Subcutaneous adipose tissue (tissue), 4 donors: ENCODE results near the gene PTPRN2. TPM values are rescaled to one million over a fixed set of nuclear protein-coding genes. Genes with fewer than 3 reads are reported as not detected.

Source experiments
- CTCF ChIP-seq: fragments of 450-650 bp; IDR thresholded peaks from one replicate; pipeline ENCODE4 v1.5.1; 2016; ENCODE audit warnings: low read depth, mild to moderate bottlenecking, control low read depth, antibody characterized with exemption, moderate library complexity
- total RNA-seq, 4 donors: library from RNA; depleted of rRNA; stranded (reverse); fragments of >200 nt; gene quantifications; one replicate each; pipeline ENCODE4 v1.1.0, GENCODE V29; 2016

Gene PTPRN2
- total RNA-seq, 4 donors from 2014 or later: 2.0 to 4.6 (median 3.7) TPM

DNA sequence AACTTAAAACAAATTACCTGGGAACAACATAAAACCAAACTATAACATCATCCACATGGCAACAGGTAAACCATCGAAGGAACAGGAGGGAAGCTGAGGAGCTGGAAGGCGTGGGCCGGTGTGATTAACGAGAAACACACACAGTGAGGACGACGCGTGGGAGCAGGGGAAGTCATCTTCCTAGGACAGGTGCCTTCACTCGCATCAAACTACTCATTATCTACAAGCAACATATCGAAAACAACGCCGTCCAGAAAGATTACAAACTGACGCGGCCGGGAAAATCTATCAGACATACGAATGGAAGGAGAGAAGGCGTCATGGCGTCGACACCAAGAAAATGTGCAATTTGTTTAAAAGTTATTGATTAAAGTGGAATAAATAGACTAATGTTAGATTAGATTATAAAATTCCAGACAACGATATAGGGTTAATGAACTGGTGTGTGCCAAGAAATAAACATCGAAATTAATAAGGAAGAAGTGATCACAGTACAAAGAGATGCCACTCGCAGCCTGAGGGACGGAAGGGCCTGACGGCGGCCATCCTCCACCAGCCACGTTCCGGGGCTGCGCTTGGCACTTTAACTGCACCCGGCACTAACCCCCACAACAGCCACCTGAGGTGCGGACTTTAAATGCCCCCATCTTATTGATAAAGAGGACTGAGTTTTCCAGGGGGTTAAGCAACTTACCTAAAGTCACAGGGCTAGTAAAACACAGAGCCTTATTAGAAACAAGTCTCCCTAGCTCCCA is 669.1 kb downstream of the PTPRN2 start:
- no peak for TF ChIP-seq CTCF

GRCh38 chr7:157916946-157917640 is 670.5 kb downstream of the PTPRN2 start:
- TF ChIP-seq CTCF: no peak

DNA sequence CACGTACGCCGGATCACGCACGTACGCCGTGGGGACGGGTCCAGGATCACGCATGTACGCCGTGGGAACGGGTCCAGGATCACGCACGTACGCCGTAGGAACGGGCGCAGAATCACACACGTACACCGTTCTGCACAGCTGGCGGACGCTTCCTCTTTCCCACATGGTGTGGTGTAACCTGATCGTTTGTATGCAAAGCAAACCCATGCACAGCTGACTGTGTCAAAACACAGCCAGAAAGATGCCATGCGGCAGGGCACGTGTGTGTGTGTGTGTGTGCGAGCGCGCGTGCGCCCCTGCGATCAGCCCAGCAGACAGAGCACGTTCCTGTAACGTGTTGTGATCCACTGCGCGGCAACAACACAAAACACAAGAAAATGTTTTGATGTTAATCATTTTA is 677.2 kb downstream of the PTPRN2 start:
- TF ChIP-seq CTCF: no peak

DNA sequence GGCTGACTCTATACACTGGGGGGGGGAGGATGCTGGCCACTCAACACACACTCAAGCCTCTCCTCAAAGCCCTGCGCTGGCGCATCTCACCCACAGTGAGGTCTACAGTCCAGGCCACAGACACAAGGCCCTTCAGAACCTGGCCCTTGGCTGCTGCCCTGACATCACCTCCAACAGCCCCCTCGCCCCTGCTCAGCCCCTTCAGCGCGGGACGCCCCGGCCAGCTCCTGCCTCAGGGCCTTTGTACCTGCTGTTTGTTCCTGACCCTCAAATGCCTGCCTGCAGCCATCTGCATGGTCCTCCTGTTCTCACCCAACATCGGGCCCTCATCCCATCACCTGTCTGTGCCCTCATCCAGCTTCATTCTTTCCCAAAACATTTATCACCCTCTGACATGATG is 678.3 kb downstream of the PTPRN2 start:
- TF ChIP-seq CTCF: no peak

GRCh38 chr7:157908006-157908782 is 679.4 kb downstream of the PTPRN2 start:
- TF ChIP-seq CTCF: no peak

DNA sequence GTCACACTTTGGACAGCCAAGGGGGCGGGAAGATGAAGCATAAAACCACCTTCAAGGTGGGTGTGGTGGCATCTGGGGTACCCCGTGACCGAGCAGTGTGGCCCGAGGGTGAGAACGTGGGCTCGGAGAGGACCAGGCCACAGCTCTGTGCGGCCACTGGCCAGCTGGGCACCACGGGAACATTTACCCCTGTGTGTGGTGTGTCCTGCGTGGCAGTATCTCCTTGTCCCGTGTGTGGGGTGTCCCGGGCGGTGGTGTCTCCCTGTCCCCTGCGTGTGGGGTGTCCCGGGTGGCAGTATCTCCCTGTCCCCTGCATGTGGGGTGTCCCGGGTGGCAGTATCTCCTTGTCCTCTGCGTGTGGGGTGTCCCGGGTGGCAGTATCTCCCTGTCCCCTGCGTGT is 680.5 kb downstream of the PTPRN2 start:
- TF ChIP-seq CTCF: no peak

- no peak for TF ChIP-seq CTCF
Measured at GRCh38 chr7:157906583-157906982, 681.0 kb downstream of the PTPRN2 start.
